HG03175 (cell line): ENCODE measurements around the gene CMKLR1.

Source experiments
- ATAC-seq: cut with Tn5 transposase; IDR thresholded peaks from one replicate; pipeline ENCODE4 v1.9.1; 2021; ENCODE audit warnings: mild to moderate bottlenecking, moderate library complexity; ENCODE audit not compliant: unreplicated experiment

CMKLR1 gene

DNA sequence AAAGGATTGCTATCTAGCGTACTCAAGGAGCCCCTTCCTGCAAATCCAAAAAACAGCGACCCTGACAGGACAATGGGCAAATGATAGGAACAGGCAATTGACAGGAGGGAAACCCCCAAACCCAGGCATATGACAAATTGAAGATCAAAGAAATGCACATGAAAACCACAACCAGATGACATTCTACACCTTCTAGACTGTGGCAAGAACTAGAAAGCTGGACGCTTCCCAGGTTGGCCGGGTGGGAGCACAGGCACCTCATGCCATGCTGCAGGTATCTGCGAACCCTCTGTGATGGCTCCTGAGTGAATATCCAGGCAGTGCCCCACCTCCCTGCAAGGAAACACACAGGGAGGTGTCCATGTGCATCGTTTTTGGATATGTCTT lies 37.1 kb downstream of the CMKLR1 start:
- no peak for ATAC-seq

DNA sequence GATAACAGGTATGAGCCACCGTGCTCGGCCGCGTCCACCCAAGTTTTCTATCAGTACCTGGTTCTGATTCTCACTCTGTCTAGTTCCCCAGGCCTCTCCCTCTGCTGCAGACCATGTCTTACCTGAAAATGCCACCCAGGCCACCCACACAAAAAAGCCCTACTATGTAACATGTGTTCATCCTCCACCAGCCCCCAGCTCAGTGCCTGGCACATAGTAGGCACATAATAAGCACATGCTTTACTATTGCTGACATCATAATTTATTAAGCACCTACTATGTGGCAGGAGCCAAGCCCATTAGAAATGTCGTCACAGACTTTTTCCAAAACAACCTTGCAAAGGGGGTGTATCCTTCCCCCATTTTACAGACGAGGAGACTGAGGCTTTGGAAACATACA lies 37.8 kb downstream of the CMKLR1 start:
- ATAC-seq, result no peak

DNA sequence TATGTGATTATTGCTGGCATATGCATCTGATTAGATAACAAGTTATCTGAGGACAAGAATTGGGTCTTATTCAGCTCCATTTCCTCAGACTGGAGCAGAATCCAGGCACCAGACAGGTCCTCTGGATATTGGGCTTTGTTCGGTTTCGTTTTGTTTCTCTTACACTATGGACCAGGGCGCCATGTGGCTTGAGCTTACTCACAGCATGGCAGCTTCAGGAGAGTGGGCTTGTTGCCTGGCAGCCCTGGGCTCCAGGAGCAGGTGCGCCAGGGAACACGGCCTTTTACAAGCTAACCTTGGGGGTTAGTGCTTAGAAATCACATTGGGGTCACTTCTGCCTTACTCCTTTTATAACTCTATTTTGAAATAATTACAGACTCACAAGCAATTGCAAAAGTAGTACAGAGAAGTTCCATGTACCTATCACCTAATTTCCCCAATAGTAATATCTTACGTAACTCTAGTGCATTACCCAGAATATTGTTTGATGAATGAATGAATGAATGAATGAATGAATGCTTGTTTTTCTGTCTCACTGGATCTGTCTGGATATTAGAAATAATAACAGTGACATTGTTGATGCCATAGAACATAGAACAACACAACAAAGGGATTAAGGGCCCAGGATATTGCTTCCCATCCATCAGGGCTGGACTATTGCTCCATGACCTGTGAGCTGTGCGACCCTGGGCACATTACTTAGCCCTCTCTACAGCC lies 39.0 kb downstream of the CMKLR1 start:
- no peak for ATAC-seq

DNA sequence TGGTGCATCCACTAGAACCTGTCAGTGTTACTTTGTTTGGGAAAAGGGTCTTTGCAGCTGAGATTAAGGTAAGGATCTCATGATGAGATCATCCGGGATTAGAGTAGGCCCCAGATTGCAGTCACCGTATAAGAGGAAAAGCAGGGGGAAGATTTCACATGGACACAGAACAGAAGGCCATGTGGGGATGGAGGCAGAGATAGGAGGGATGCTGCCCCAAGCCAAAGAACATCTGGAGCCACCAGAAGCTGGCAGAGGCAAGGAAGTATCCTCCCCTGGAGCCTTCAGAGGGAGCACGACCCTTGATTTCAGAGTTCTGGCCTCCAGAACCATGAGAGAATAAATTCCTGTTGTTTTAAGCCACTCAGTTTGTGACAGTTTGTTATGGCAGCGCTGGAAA lies 39.6 kb downstream of the CMKLR1 start:
- no peak for ATAC-seq

DNA sequence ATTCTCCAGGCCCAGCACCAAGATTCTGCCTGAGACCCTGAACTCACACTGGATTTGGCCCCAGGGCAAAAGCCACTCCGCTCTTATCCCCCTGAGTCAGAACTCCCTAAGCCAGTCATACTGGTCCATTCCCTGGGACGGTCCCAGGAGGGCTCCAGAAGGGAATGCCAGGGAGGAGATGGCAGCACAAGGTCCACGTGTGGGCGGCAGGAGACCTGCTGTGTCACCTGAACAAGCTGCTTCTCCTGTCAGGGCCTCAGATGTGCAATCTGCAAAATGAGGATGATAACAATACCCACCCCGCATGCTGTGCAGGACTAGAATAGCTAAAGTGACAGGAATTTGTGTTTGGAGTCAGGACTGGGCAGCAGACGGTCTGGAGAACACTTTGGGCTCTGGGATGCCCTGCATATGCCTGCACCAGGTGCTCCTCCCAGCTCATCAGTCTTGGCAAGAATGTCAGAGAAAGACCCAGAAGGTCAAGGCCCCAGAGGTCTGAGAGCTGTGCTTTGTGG lies 40.3 kb downstream of the CMKLR1 start:
- no peak for ATAC-seq

DNA sequence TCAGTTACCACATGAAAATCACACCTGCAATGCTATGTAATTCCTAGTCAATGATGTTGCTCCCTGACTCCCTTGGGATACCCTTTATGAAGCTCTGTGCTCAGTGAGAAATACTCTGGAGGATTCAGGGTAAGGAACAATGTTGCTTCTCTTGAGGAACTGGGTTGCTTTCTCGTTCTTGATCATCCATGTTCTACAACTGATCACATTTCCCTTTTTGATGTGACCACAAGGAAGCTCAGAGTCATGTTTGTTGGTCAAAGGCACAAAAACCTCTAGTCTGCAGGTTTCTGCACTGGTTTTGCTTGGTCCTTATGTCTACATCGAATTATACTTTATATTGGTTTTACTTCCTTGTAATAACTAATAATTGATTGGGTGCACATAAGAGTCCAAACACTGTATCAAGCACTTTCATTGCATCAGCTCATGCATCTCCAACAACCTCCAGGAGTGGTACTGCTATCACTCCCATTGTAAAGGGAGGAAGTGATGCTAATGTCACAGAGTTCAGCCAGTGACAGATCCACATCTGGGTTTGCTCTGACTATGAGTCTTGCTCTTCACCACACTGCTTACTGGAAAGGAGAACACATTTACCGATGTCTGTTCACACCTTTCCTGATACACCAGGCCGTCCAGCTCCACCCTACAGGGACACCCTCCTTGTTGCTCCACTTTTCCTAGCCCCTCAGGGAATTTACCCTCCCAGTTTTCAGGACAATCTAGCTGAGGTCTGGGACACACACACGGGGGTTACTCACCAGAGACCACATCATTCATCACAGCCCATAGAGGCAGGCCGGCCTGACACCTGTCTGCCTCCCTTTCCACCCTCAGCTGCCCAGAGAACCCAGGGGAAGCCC lies 41.0 kb downstream of the CMKLR1 start:
- ATAC-seq, result peak; percentile 62

DNA sequence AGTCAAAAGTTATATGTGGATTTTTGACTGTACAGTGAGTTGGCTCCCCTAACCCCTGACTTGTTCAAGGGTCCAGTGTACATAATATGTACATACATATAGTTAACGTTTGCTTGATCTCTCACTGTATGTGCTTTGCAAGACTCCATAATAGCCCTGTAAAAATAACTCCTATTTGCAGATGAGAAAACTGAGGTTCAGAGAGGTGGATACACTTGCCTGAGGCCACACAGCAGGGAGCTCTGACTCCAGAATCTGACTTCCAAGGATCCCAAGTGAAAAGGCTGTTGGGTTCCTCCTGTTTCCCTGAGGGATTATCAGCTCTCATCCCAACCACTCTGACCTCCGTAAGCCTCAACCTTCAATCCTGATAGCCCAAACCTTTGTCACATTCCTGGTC lies 41.7 kb downstream of the CMKLR1 start:
- ATAC-seq, result no peak

DNA sequence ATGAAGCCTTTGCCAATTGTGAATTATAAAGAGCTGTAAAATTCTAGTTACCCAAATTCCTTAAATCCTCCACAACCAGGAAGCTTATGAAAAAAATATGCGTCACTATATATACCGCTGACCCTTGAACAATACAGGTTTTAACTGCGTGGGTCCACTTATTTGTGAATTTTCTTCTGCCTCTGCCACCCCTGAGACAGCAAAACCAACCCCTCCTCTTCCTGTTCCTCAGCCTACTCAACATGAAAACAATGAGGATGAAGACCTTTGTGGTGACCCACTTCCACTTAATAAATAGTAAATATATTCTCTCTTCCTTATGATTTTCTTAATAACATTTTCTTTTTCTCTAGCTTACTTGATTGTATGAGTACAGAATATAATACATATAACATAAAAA lies 42.2 kb downstream of the CMKLR1 start:
- ATAC-seq, result no peak

DNA sequence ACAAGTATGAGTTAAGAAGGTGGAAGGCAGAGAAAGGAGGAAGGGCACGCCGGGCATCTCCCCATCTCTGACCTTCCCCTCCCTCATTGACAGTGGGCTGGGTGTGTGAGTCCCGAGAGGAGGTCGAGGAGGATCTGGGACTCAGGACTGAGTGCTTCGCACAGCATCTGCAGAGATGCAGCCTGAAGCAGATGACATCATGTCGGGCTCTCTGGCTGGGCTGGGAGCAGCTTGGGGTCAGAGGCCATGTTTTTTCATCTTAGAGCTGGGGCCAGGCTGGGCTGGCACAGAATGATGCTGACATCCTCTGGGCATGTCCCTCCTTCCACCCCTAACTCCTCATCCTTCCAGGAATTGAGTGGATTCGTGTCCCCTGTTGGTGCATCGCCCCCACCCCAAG lies 43.5 kb downstream of the CMKLR1 start:
- ATAC-seq, result no peak

DNA sequence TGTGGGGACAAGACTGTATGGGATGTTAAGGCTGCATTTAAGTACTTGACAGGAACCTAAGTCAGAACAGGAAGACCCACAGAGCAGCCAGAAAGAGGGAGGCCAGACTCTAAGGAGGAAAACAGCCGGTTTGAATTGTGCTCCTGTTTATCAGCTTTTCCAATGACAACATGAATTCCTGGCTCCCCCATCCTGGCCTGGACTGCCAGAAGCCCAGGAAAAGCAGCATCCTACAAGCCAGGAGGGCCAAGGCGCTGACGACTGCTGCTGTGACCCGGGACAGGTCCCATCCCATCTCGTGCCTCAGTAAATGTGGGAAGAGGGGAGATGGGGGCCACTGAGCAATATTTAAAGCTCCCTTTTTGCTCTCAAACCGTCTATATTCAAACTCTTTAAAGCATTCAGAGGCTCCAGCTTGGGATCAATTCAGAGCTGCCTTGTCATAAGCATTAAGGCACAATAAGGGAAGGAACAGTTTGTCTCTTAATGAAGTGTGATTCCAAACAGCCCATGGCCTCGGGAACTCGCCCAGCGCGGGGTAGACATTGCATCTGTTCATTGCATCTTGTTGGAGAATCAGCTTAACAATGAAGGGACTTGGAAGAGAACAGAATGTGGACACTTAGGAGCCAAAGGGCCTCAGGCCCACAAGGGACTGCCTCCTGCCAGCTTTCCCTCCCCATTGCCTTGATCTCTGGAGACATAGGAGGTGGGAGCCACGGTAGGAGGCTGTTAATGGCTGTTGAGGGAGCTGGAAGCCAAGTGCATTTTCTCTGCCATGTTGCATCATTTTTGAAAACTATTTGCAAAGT lies 49.6 kb downstream of the CMKLR1 start:
- no peak for ATAC-seq

DNA sequence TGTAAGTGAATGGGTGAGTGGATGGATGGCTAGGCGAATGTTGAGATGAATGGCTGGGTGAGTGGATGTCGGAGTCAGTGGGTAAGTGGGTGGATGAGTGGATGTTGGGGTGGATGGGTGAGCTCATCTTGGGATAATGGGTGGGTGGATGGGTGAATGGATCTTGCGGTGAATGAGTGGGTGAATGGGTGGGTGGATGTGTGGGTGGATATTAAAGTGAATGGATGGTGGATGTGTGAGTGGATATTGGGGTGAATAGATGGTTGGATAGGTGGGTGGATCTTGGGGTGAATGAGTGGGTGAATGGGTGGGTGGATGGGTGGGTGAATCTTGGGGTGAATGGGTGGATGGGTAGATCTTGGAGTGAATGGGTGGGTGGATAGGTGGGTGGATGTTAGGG lies 51.9 kb downstream of the CMKLR1 start:
- no peak for ATAC-seq

DNA sequence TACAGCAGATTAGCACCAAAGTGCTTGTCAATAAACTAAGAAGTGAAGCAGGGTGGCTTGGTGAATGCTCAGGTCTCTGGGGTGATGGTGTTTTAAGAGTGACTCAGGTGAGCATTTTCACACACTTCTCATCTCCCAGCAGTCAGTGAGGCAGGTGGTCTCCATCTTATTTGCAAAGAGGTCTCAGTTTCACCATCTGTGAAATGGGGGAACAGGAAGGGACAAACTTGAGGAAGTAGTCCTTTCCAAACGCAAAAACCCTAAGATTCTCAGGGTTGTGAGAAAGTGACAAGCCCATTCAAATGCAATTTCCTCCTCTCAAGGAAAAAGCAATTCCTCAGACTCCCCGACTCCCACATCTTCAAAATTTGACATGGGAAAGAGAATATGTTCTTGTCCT lies 54.1 kb downstream of the CMKLR1 start:
- ATAC-seq, result no peak

DNA sequence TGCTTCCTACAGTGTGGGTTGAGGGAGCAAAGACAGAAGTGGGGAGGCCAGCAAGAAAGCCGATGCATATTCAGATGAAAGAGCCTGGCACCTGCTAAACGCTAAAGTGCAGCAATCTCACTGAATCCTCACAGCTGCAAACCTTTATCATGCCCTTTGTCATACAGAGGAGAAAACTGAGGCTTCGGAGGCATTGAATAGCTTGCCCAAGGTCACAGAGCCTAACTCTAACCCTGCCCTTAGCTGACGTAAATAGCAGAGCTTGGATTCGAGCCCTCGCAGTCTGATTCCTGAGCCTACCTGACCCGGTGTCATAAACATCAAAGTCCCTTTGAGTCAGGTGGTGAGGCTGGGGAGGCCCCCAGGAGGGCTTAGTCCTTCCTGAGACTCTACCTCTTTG lies 54.9 kb downstream of the CMKLR1 start:
- ATAC-seq, result no peak

DNA sequence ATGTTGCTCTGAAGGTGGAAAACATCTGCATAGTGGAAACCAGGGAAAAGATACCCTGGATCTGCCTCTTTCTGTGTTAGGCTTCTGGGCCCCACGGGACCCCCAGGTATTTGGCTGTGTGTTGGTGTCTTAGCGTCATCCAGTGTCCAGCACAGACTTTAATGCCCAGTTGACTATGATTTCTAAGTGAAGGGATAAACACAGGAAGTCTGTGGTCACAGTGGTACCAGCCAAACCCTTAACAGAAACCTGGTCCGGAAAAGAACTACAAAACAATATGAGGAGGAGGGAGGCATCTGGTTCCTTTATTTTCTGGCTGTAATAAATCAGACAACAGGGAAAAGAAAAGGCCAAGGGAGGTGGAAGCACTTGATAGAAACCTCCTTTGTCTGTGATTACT lies 56.4 kb downstream of the CMKLR1 start:
- no peak for ATAC-seq

DNA sequence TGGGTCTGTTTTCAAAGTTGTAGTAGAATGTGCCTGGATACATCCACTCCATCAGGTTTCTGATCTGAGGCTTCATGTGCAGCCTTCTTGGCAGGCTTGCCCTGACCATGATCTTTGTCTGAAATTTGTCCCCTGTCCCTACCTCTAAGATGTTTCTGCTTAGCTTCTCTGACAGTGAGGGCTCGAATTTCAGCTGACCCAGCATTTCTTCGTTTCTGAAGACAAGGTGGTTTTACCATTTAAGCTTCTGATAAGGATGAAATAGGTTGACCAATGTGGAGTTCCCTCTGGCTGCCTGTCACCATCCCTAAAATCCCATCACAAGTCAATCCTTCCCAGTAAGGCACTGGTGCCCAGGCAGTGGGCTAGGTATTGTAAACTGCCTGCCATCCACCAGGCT lies 57.0 kb downstream of the CMKLR1 start:
- ATAC-seq, result no peak

DNA sequence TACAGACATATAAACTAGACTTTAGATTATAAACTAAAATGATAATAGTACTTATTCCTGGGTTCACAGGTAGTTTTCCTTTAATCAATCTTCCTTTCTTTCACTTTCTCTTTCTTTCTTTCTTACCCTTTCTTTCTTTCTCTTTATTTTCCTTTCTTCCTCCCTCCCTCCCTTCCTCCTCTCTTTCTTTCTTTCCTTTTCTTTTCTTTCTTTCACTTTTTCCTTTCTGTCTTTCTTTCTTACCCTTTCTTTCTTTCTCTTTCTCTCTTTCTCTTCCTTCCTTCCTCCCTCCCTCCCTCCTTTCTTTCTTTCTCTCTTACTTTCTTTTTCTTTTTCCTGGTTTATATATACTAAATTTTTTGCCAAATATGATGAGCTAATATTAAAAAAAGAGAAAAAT lies 61.5 kb downstream of the CMKLR1 start:
- ATAC-seq, result no peak

DNA sequence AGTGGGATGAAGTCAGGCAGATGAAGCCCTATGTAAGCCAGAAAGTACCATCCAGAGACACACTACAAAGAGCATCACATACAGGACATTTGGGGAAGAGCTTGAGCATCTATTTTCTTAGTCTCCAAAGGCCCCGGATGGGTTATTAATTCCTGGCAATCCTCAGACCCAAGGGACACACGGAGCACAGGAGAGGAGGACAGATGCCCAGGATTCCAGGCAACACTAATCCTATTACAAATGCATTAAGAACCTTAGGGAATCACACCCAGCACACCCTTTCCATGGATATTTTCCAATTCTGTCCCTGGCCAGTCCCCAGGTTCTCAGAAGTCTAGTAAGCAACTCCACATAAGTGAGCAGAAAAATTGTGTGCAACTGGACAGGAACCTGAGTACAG lies 65.9 kb downstream of the CMKLR1 start:
- no peak for ATAC-seq

DNA sequence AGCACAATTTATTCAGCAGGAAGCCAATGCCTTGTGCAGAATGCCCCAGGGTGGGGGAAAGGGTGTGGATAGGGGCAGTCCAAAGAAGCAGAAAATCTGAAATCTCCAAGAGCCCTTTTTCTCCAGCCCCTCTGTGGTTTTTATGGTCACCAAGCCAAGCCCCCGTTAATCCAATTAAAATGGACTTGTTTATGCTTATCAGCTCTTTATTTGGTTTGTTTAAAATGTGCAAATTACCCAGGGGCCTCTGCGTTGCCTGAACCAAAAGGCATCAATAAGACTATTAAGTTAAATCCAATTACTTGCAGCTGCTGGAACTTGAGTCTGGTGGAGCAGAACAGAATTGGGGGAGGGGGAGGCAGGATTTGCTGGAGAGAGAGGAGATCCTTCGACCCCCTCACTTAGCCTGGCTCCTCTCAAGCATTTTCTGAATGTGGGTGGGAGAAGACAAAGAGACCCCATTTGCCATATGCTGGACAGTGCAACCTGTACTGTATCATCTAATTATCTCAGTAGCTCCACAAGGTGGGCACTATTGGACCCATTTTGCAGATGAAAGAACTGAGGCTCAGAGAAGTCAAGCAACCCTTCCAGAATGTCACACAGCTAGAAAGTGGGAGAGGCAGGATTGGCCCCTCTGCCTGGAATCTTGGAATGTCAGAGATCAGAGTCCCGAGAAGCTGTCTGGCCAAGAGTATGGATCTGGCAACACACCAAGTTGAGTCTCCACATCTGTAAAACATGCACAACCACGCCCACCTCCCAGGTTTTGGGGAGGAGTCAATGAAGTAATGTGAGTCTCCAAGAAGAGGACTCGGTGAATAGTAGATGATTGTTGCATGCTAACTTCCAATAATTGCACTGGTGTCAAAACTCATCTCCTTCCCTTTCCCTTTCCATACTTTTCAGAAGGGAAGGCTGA lies 66.9 kb downstream of the CMKLR1 start:
- ATAC-seq, result no peak

DNA sequence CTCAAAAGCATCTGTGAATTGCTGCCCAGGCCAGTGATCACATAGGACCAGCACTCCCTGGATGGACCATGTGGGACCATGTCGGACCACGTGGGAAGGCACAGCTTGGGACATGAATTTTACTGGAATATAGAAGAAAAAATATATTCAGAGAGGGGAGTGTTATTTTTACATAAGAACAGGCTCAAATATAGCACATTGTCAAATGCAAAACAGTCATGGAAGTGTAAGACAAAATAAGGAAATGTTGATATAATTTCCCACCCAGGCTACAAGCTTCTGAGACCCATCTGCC lies 68.3 kb downstream of the CMKLR1 start:
- ATAC-seq, result no peak

DNA sequence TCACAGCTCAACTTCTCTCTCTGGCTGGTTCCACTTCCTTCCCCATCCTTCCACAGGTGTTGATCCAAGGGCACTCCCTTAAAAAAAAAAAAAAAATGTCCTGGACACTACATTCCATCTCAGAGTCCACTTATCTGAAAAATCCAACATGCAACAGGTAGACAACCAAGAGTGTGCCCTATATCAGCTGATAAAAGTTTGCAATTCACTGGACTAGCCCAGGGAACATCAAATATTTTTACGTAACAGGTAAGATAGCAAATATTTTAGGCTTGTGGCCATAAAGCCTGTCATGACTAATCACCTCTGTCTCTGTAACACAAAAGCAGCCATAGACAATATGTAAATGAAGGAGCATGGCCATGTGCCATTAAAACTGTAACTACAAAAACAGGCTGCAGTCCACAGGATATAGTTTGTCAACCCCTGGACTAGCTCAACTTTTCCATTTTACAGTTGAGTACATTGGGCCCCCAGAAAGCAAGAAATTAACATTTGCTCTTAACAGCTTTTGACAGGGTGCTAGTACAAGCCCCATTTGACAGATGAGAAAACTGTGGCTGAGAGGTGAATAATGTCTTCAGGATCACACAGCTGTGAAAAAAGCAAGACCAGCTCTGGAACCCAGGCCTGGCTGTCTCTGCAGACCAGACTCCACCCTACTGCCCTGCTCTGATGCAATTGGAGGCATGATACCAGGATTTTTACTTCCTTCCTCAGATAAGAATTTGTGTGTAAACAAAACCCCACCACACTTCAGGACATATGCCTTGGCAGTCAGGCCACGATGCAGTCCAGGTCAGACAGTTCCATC lies 68.9 kb downstream of the CMKLR1 start:
- ATAC-seq, result no peak
